Measurements from ENCODE around the gene TBX6. TPM values are rescaled to one million over a fixed set of nuclear protein-coding genes. Genes with fewer than 3 reads are reported as not detected.

The TBX6 gene
- polyA plus RNA-seq, 4 donors = 0.93 to 2.4 (median 1.7) TPM

- no peak for DNase-seq (ENCODE audit: low read depth in 4 of 4, low spot score in 2 of 4)
Measured at GRCh38 chr16:30114411-30114810, 22.7 kb upstream of the TBX6 start.

- DNase-seq (ENCODE audit: low read depth in 4 of 4, low spot score in 2 of 4) = no peak
Measured at GRCh38 chr16:30113711-30114333, 22.1 kb upstream of the TBX6 start.

- DNase-seq (ENCODE audit: low read depth in 4 of 4, low spot score in 2 of 4) = no peak
Measured at GRCh38 chr16:30113031-30113710, 21.4 kb upstream of the TBX6 start, which contains the start of gene GDPD3. Gene GDPD3, minus strand, starts transcription at chr16:30113537. Its CDS starts 59 bp downstream, at chr16:30113478.

- DNase-seq (ENCODE audit: low read depth in 4 of 4, low spot score in 2 of 4) = no peak
Measured at GRCh38 chr16:30112197-30113030, 20.7 kb upstream of the TBX6 start.

GRCh38 chr16:30110661-30111060, 18.9 kb upstream of the TBX6 start:
- no peak for DNase-seq (ENCODE audit: low read depth in 4 of 4, low spot score in 2 of 4)

GRCh38 chr16:30108059-30108850, 16.5 kb upstream of the TBX6 start:
- no peak for DNase-seq (ENCODE audit: low read depth in 4 of 4, low spot score in 2 of 4)

GRCh38 chr16:30104492-30104891, 12.8 kb upstream of the TBX6 start:
- no peak for DNase-seq (ENCODE audit: low read depth in 4 of 4, low spot score in 2 of 4)

- DNase-seq (ENCODE audit: low read depth in 4 of 4, low spot score in 2 of 4) = no peak
Measured at GRCh38 chr16:30104090-30104489, 12.4 kb upstream of the TBX6 start.

- DNase-seq (ENCODE audit: low read depth in 4 of 4, low spot score in 2 of 4) = no peak
Measured at GRCh38 chr16:30096862-30097563, 5.3 kb upstream of the TBX6 start.

- peak in 3 of 4 donors; percentile 68 to 82 (median 69) for DNase-seq (ENCODE audit: low read depth in 4 of 4, low spot score in 2 of 4)
Measured at GRCh38 chr16:30096105-30096861, 4.6 kb upstream of the TBX6 start, which contains the start of gene YPEL3. Gene YPEL3, minus strand, starts transcription at chr16:30096213. Its CDS starts 731 bp downstream, at chr16:30095482.

GRCh38 chr16:30095166-30096078, 3.7 kb upstream of the TBX6 start:
- DNase-seq (ENCODE audit: low read depth in 4 of 4, low spot score in 2 of 4) = no peak

- DNase-seq (ENCODE audit: low read depth in 4 of 4, low spot score in 2 of 4) = no peak
Measured at GRCh38 chr16:30094541-30095165, 2.9 kb upstream of the TBX6 start.

GRCh38 chr16:30092373-30093010, 768 bp upstream of the TBX6 start:
- peak in 3 of 4 donors; percentile 42 to 60 (median 54) for DNase-seq (ENCODE audit: low read depth in 4 of 4, low spot score in 2 of 4)

GRCh38 chr16:30090610-30091331, 953 bp downstream of the TBX6 start:
- no peak for DNase-seq (ENCODE audit: low read depth in 4 of 4, low spot score in 2 of 4)

- no peak for DNase-seq (ENCODE audit: low read depth in 4 of 4, low spot score in 2 of 4)
Measured at GRCh38 chr16:30088832-30089624, 2.7 kb downstream of the TBX6 start.
